ENCODE results near the gene FSTL4.

DNA sequence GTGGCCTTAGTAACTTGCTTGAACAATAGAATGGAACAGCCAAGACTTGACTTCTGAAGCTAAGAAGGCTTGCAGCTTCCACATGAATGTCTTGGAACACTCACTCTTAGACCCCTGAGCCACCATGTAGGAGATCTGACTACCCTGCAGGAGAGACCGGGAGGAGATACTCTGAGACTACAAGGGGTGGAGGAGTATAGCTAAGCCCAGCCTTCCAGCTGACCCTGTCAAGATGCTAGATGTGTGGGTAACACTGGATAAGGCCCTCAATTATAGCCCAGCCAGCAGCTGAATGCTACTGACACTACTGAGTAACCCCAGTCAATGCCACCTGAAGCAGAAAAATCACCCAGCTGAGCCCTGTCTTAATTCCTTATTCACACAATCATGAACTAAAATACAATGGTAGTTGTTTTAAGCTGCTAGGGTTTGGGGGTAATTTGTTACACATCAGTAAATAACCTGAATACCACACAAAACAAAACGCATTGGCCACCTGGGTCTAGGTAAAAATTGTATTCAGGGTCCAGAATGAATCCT, 180.9 kb downstream of the FSTL4 start:
- no peak for TF ChIP-seq CTCF (IDR thresholded peaks at IDR 0.05)
- no peak for TF ChIP-seq POLR2A (IDR thresholded peaks at IDR 0.05)

All from uterus (tissue), 2 donors.